ENCODE results near the gene PLCB1. TPM values are rescaled to one million over a fixed set of nuclear protein-coding genes. Genes with fewer than 3 reads are reported as not detected.

PLCB1 gene
- total RNA-seq, 2 experiments from 2014 or later: 1.0 to 1.2 TPM

- no peaks in the 10 kb centered on the region for H3K4me1 Mint-ChIP-seq
- CTCF ChIA-PET: no interaction called here
- no peaks in the 10 kb centered on the region for H3K36me3 Mint-ChIP-seq (ENCODE audit: low read depth)
- H3K9me3 Mint-ChIP-seq: peaks cover 2% of the 10 kb centered on the region
- no peak overlapping the region for H3K27ac Mint-ChIP-seq
- H3K4me3 Mint-ChIP-seq: no peak overlapping the region
- DNase-seq: no peak
- no peaks in the 10 kb centered on the region for H3K27me3 Mint-ChIP-seq
- POLR2A ChIA-PET: no interaction called here
These were observed 798.7 kb downstream of the PLCB1 start for GRCh38 chr20:8930726-8931125.

- Mint-ChIP-seq H3K4me1 (no peaks in the 10 kb centered on the region), H3K27ac (no peak overlapping the region), H3K36me3 (ENCODE audit: low read depth) (no peaks in the 10 kb centered on the region), H3K9me3 (peaks cover 2% of the 10 kb centered on the region), H3K27me3 (no peaks in the 10 kb centered on the region), H3K4me3 (no peak overlapping the region)
- DNase-seq: no peak
- CTCF ChIA-PET: no interaction called here
- POLR2A ChIA-PET: no interaction called here
These were observed 800.4 kb downstream of the PLCB1 start for GRCh38 chr20:8932192-8933165.

- H3K27ac Mint-ChIP-seq: no peak overlapping the region
- no peaks in the 10 kb centered on the region for H3K27me3 Mint-ChIP-seq
- DNase-seq: no peak
- ChIA-PET POLR2A (no interaction called here), CTCF (no interaction called here)
- H3K9me3 Mint-ChIP-seq: peaks cover 2% of the 10 kb centered on the region
- no peaks in the 10 kb centered on the region for H3K4me1 Mint-ChIP-seq
- H3K36me3 Mint-ChIP-seq (ENCODE audit: low read depth): no peaks in the 10 kb centered on the region
- no peak overlapping the region for H3K4me3 Mint-ChIP-seq
These were observed 801.3 kb downstream of the PLCB1 start for GRCh38 chr20:8933381-8933807.

GRCh38 chr20:8934362-8934761, 802.3 kb downstream of the PLCB1 start:
- DNase-seq: no peak
- Mint-ChIP-seq H3K4me3 (no peak overlapping the region), H3K36me3 (ENCODE audit: low read depth) (no peaks in the 10 kb centered on the region), H3K27ac (no peak overlapping the region), H3K9me3 (no peaks in the 10 kb centered on the region), H3K4me1 (no peaks in the 10 kb centered on the region), H3K27me3 (no peaks in the 10 kb centered on the region)
- CTCF ChIA-PET: no interaction called here
- POLR2A ChIA-PET: no interaction called here

Other genes starting within 250 kb of the PLCB1 start
- gene HAO1, start 191.8 kb upstream of the PLCB1 start, total RNA-seq: not detected
- 10 to 100 TPM; 41.4 to 44.8 TPM for gene TMX4, start 112.5 kb upstream of the PLCB1 start, total RNA-seq